ENCODE measurements around the gene ZNF598. TPM values are rescaled to one million over a fixed set of nuclear protein-coding genes. Genes with fewer than 3 reads are reported as not detected.

ZNF598 gene
- total and polyA plus RNA-seq, 2 of the 13 experiments (the other 11 are each of a cell fraction or from before 2014, with no cell fraction given) = 13.5 to 14.2 TPM

- Histone ChIP-seq H3K4me1 (ENCODE audit: insufficient read depth, low read length) (peaks cover 36% of the 10 kb centered on the region), H3K79me2 (ENCODE audit: insufficient read depth, low read length) (peaks cover 19% of the 10 kb centered on the region), H3K36me3 (replicated peaks in 1 of 2; ENCODE audit: control insufficient read depth in 1 of 2, insufficient read depth in 2 of 2, low read length in 2 of 2) (peaks cover 1 to 4% of the 10 kb centered on the region in 2 experiments; a peak in 3 of 5 replicates), H4K20me1 (ENCODE audit: insufficient read depth, low read length) (no peaks in the 10 kb centered on the region), H3K27me3 (ENCODE audit: control insufficient read depth in 1 of 2, insufficient read depth in 2 of 2, low read length in 2 of 2) (peaks cover 0 to 2% of the 10 kb centered on the region in 2 experiments; a peak in 1 of 5 replicates), H3K9ac (ENCODE audit: insufficient read depth, low read depth, low read length) (no peak overlapping the region), H3K4me3 (replicated peaks in 1 of 3; ENCODE audit: insufficient read depth in 1 of 3, low read depth in 2 of 3, low read length in 3 of 3) (peak overlapping the region; percentile 69 to 95 (median 90); a peak in 5 of 6 replicates), H3K4me2 (ENCODE audit: low read depth, low read length) (peak overlapping the region; percentile 99), H3K27ac (ENCODE audit: extremely low read length, insufficient read depth, low read length) (no peak overlapping the region), H3K9me3 (ENCODE audit: low read length) (no peaks in the 10 kb centered on the region), H2AFZ (ENCODE audit: low read length) (no peak overlapping the region)
- TF ChIP-seq HNRNPL (IDR thresholded peaks at IDR 0.05; ENCODE audit: low read depth, low read length) = peak; percentile 57; the same call in 1 of the 2 replicates
- TF ChIP-seq KDM4B (CRISPR knock-in tag; IDR thresholded peaks at IDR 0.05) = no peak
- intact Hi-C loops (cut with micrococcal nuclease; ENCODE audit: unreplicated experiment) = no loop called here
- DNase-seq (ENCODE audit: low spot score) (no peak), ATAC-seq (no peak), FAIRE-seq (no peak)
- POLR2A ChIA-PET = interaction anchor here (1.0 to 3.3 kb wide), 9 partner anchors 10 to 109 kb away, joined by 3 to 67 read pairs (median 7); partner anchors contain the start of genes RPS2 and TRAF7
- in situ Hi-C loops (cut with HindIII; ENCODE audit: extremely low pct_ligation_motif_present, low pct_unique_long_range_greater_than_20kb) = no loop called here
- CTCF ChIA-PET (ENCODE audit: low intra/inter-chr PET ratio, low total read pairs) = no interaction called here
- 79% methylated on average over 16 of the region's 21 CpGs for WGBS (ENCODE audit: low lambda C conversion rate)
- BruUV-seq (replicated peaks) = no TSS peak
Measured at GRCh38 chr16:2045965-2046892, 36.6 kb upstream of the ZNF598 start.

GRCh38 chr16:2044541-2044940 lies 34.9 kb upstream of the ZNF598 start:
- Histone ChIP-seq H3K9me3 (ENCODE audit: low read length) (no peaks in the 10 kb centered on the region), H4K20me1 (ENCODE audit: insufficient read depth, low read length) (no peaks in the 10 kb centered on the region), H3K9ac (ENCODE audit: insufficient read depth, low read depth, low read length) (no peak overlapping the region), H3K27ac (ENCODE audit: extremely low read length, insufficient read depth, low read length) (no peak overlapping the region), H3K27me3 (ENCODE audit: control insufficient read depth in 1 of 2, insufficient read depth in 2 of 2, low read length in 2 of 2) (peaks cover 0 to 2% of the 10 kb centered on the region in 2 experiments; a peak in 1 of 5 replicates), H3K4me2 (ENCODE audit: low read depth, low read length) (no peak overlapping the region), H3K4me3 (replicated peaks in 1 of 3; ENCODE audit: insufficient read depth in 1 of 3, low read depth in 2 of 3, low read length in 3 of 3) (no peak overlapping the region), H3K36me3 (replicated peaks in 1 of 2; ENCODE audit: control insufficient read depth in 1 of 2, insufficient read depth in 2 of 2, low read length in 2 of 2) (peaks cover 0 to 1% of the 10 kb centered on the region in 2 experiments; a peak in 3 of 5 replicates), H3K79me2 (ENCODE audit: insufficient read depth, low read length) (peaks cover 19% of the 10 kb centered on the region), H3K4me1 (ENCODE audit: insufficient read depth, low read length) (peaks cover 52% of the 10 kb centered on the region), H2AFZ (ENCODE audit: low read length) (no peak overlapping the region)
- WGBS (ENCODE audit: low lambda C conversion rate) = 100% methylated on average over 4 of the region's 22 CpGs
- intact Hi-C loops (cut with micrococcal nuclease; ENCODE audit: unreplicated experiment) = no loop called here
- CTCF ChIA-PET (ENCODE audit: low intra/inter-chr PET ratio, low total read pairs) = no interaction called here
- no peak for FAIRE-seq
- peak; percentile 8 for TF ChIP-seq AGO2 (optimal IDR thresholded peaks at IDR 0.05; ENCODE audit: low read depth, low read length)
- TF ChIP-seq GATAD2A (CRISPR knock-in tag; IDR thresholded peaks at IDR 0.05) = no peak
- no peak for TF ChIP-seq ZC3H4 (CRISPR knock-in tag; IDR thresholded peaks at IDR 0.05; ENCODE audit: borderline replicate concordance)
- TF ChIP-seq SP2 (CRISPR knock-in tag; IDR thresholded peaks at IDR 0.05) = no peak
- no peak for TF ChIP-seq ZFY (CRISPR knock-in tag; IDR thresholded peaks at IDR 0.05)
- TF ChIP-seq NR2F6 (IDR thresholded peaks at IDR 0.05) = no peak
- TF ChIP-seq NR2F6 (CRISPR knock-in tag; IDR thresholded peaks at IDR 0.05) = no peak
- no peak for TF ChIP-seq ZNF124 (CRISPR knock-in tag; IDR thresholded peaks at IDR 0.05)
- ATAC-seq = no peak
- in situ Hi-C loops (cut with HindIII; ENCODE audit: extremely low pct_ligation_motif_present, low pct_unique_long_range_greater_than_20kb) = no loop called here
- POLR2A ChIA-PET = interaction anchor here (1.4 kb wide), 1 partner anchor 9 kb away, joined by 4 read pairs; no protein-coding TSS in a partner anchor
- no peak for DNase-seq (ENCODE audit: low spot score)
- no TSS peak for BruUV-seq (replicated peaks)

All from HepG2 (cell line).